H9 (cell line): Measurements from ENCODE around the gene SEC11A. TPM values are rescaled to one million over a fixed set of nuclear protein-coding genes. Genes with fewer than 3 reads are reported as not detected.

Experiments
- DNase-seq: peaks from one replicate; pipeline ENCODE4 v3.0.0-alpha.2; 2017
- H2AFZ ChIP-seq: one replicate; pipeline ENCODE4 v1.6.1; 2013; ENCODE audit warnings: mild to moderate bottlenecking, low read length, control low read depth, moderate library complexity
- H2AK5ac ChIP-seq: 2 replicates; pipeline ENCODE4 v1.6.1; 2013; ENCODE audit warnings: low read length, control low read depth, mixed read lengths; ENCODE audit not compliant: insufficient read length
- H2BK120ac ChIP-seq: one replicate; pipeline ENCODE4 v1.6.1; 2013; ENCODE audit warnings: low read depth, mild to moderate bottlenecking, low read length, control low read depth, inconsistent platforms; ENCODE audit not compliant: poor library complexity, severe bottlenecking
- H2BK12ac ChIP-seq: 2 replicates; pipeline ENCODE4 v1.6.1; 2013; ENCODE audit warnings: low read length, control low read depth, mixed read lengths, low read depth; ENCODE audit not compliant: insufficient read length
- H2BK15ac ChIP-seq: 2 replicates; pipeline ENCODE4 v1.6.1; 2013; ENCODE audit warnings: low read depth, low read length, control low read depth
- H2BK20ac ChIP-seq: one replicate; pipeline ENCODE4 v1.6.1; 2013; ENCODE audit warnings: low read depth, mild to moderate bottlenecking, low read length, control low read depth, inconsistent platforms; ENCODE audit not compliant: poor library complexity, severe bottlenecking
- H2BK5ac ChIP-seq: 2 replicates; pipeline ENCODE4 v1.6.1; 2013; ENCODE audit warnings: low read length, control low read depth, mixed read lengths; ENCODE audit not compliant: insufficient read length
- H3K14ac ChIP-seq: 2 replicates; pipeline ENCODE4 v1.6.1; 2013; ENCODE audit warnings: low read length, control low read depth; ENCODE audit not compliant: insufficient read depth
- H3K18ac ChIP-seq: 2 replicates; pipeline ENCODE4 v1.6.1; 2013; ENCODE audit warnings: low read depth, mild to moderate bottlenecking, mixed read lengths, low read length, control low read depth; ENCODE audit not compliant: insufficient read length
- H3K23ac ChIP-seq: 2 replicates; pipeline ENCODE4 v1.6.1; 2013; ENCODE audit warnings: low read length, control low read depth, mixed read lengths, low read depth; ENCODE audit not compliant: insufficient read length
- H3K23me2 ChIP-seq: 2 replicates; pipeline ENCODE4 v1.6.1; 2013; ENCODE audit warnings: low read depth, mild to moderate bottlenecking, mixed read lengths, low read length, control low read depth; ENCODE audit not compliant: insufficient read length, poor library complexity, severe bottlenecking
- H3K27ac ChIP-seq: 2 replicates; pipeline ENCODE4 v1.5.1; 2013; ENCODE audit warnings: low read length, control low read depth, mixed read lengths, low read depth; ENCODE audit not compliant: insufficient read length
- H3K27me3 ChIP-seq: 2 replicates; pipeline ENCODE4 v1.6.1; 2013; ENCODE audit warnings: low read length, control low read depth, inconsistent platforms; ENCODE audit not compliant: insufficient read depth
- H3K4ac ChIP-seq: 2 replicates; pipeline ENCODE4 v1.6.1; 2013; ENCODE audit warnings: low read depth, mild to moderate bottlenecking, control low read depth, inconsistent platforms, low read length, moderate library complexity
- H3K4me1 ChIP-seq: 2 replicates; pipeline ENCODE4 v1.6.1; 2013; ENCODE audit warnings: low read length, control low read depth, inconsistent platforms; ENCODE audit not compliant: insufficient read depth
- H3K4me2 ChIP-seq: 2 replicates; pipeline ENCODE4 v1.6.1; 2013; ENCODE audit warnings: low read length, control low read depth, mixed read lengths; ENCODE audit not compliant: insufficient read length, insufficient read depth
- H3K56ac ChIP-seq: 2 replicates; pipeline ENCODE4 v1.6.1; 2013; ENCODE audit warnings: low read depth, mild to moderate bottlenecking, mixed read lengths, low read length, control low read depth; ENCODE audit not compliant: insufficient read length
- H3K79me1 ChIP-seq: 2 replicates; pipeline ENCODE4 v1.6.1; 2013; ENCODE audit warnings: low read depth, mild to moderate bottlenecking, moderate library complexity, low read length, control low read depth, inconsistent platforms; ENCODE audit not compliant: insufficient read depth, poor library complexity, severe bottlenecking
- H3K79me2 ChIP-seq: 2 replicates; pipeline ENCODE4 v1.6.1; 2013; ENCODE audit warnings: low read length, control low read depth, inconsistent platforms; ENCODE audit not compliant: insufficient read depth
- H3K9ac ChIP-seq: 2 replicates; pipeline ENCODE4 v1.6.1; 2013; ENCODE audit warnings: low read length, control low read depth, mixed read lengths; ENCODE audit not compliant: insufficient read length; ENCODE audit errors: extremely low read depth
- H3K9me3 ChIP-seq: one replicate; pipeline ENCODE4 v1.6.1; 2013; ENCODE audit warnings: low read depth, low read length, inconsistent platforms; ENCODE audit not compliant: control insufficient read depth
- H3T11ph ChIP-seq: one replicate; pipeline ENCODE4 v1.6.1; 2013; ENCODE audit warnings: mild to moderate bottlenecking, low read length, control low read depth, inconsistent platforms
- H4K20me1 ChIP-seq: one replicate; pipeline ENCODE4 v1.6.1; 2013; ENCODE audit not compliant: control insufficient read depth, insufficient read length, insufficient read depth
- H4K5ac ChIP-seq: 2 replicates; pipeline ENCODE4 v1.6.1; 2013; ENCODE audit warnings: low read depth, mild to moderate bottlenecking, mixed read lengths, low read length, control low read depth; ENCODE audit not compliant: insufficient read length
- H4K8ac ChIP-seq: replicated peaks from 2 replicates; pipeline ENCODE4 v1.6.1; 2013; ENCODE audit warnings: low read length, control low read depth, mixed read lengths, low read depth; ENCODE audit not compliant: insufficient read length
- H4K91ac ChIP-seq: 2 replicates; pipeline ENCODE4 v1.6.1; 2013; ENCODE audit warnings: low read depth, mild to moderate bottlenecking, moderate library complexity, mixed read lengths, low read length, control low read depth; ENCODE audit not compliant: insufficient read length
- H3K27ac Mint-ChIP-seq, 3 experiments: 2 replicates in 2 of 3; 3 replicates in 1 of 3; pipeline ENCODE4 v1.8.0; 2020 to 2021; ENCODE audit warnings: mixed read lengths in 3 of 3, mild to moderate bottlenecking in 1 of 3, moderate library complexity in 1 of 3
- H3K27me3 Mint-ChIP-seq: 2 replicates; pipeline ENCODE4 v1.8.0; 2021; ENCODE audit warnings: low read depth, mild to moderate bottlenecking, moderate library complexity, mixed read lengths
- H3K36me3 Mint-ChIP-seq, 3 experiments: 2 replicates in 2 of 3; 3 replicates in 1 of 3; pipeline ENCODE4 v1.8.0; 2020 to 2021; ENCODE audit warnings: low read depth in 3 of 3, mixed read lengths in 3 of 3; ENCODE audit not compliant: insufficient read depth in 1 of 3
- H3K4me1 Mint-ChIP-seq, 2 experiments: 2 replicates each; pipeline ENCODE4 v1.8.0; 2020; ENCODE audit warnings: mixed read lengths in 2 of 2
- H3K4me3 Mint-ChIP-seq, 2 experiments: 2 replicates in 1 of 2; 3 replicates in 1 of 2; pipeline ENCODE4 v1.8.0; 2020 to 2021; ENCODE audit warnings: mild to moderate bottlenecking in 2 of 2, mixed read lengths in 2 of 2, moderate library complexity in 1 of 2
- H3K9me3 Mint-ChIP-seq, 2 experiments: 2 replicates in 1 of 2; 3 replicates in 1 of 2; pipeline ENCODE4 v1.8.0; 2020; ENCODE audit warnings: mild to moderate bottlenecking in 2 of 2, mixed read lengths in 2 of 2, moderate library complexity in 1 of 2
- CTCF ChIP-seq: fragments of 200-600 bp; sonication (generic); conservative IDR thresholded peaks from 3 replicates; pipeline ENCODE4 v1.8.0; 2021; ENCODE audit warnings: antibody characterized with exemption, mild to moderate bottlenecking
- WGBS: extraction: QIAGEN DNeasy Blood & Tissue Kit; methylation state at CpG from one replicate; pipeline ENCODE4 v1.1.7; 2013; ENCODE audit warnings: missing lambda C conversion rate, low lambda C conversion rate, mixed read lengths; ENCODE audit not compliant: insufficient read length; ENCODE audit errors: extremely low coverage; 5-methylcytosine and 5-hydroxymethylcytosine counted together
- total RNA-seq: library from RNA; stranded (reverse); gene quantifications from 2 replicates; pipeline ENCODE4 v1.2.1, GENCODE V29; 2021

The SEC11A gene
- total RNA-seq, 1 experiment from 2014 or later = 250 TPM

GRCh38 chr15:84645997-84646396 is 69.9 kb downstream of the SEC11A start:
- H3K9ac ChIP-seq = no peak overlapping the region
- H4K91ac ChIP-seq = no peak overlapping the region
- H3K4ac ChIP-seq = no peak overlapping the region
- no peak overlapping the region for H3K4me3 Mint-ChIP-seq
- no peak overlapping the region for H2BK15ac ChIP-seq
- no peak overlapping the region for H3K4me2 ChIP-seq
- H3K36me3 Mint-ChIP-seq = peaks cover 35 to 83% (median 63%) of the 10 kb centered on the region in 3 experiments
- no peak overlapping the region for H3K18ac ChIP-seq
- no peak overlapping the region for H4K5ac ChIP-seq
- no peak overlapping the region for H3K27ac Mint-ChIP-seq
- no peak overlapping the region for H3K27ac ChIP-seq
- H2BK120ac ChIP-seq = no peak overlapping the region
- WGBS = no CpG with 5 or more reads among the region's 10 CpGs
- no peak for TF ChIP-seq CTCF
- H4K20me1 ChIP-seq = no peaks in the 10 kb centered on the region
- H3K14ac ChIP-seq = no peak overlapping the region
- no peaks in the 10 kb centered on the region for H3K4me1 ChIP-seq
- H3K27me3 Mint-ChIP-seq = no peaks in the 10 kb centered on the region
- H2AK5ac ChIP-seq = no peak overlapping the region
- no peak overlapping the region for H3K23ac ChIP-seq
- no peak overlapping the region for H2BK5ac ChIP-seq
- no peak overlapping the region for H4K8ac ChIP-seq
- DNase-seq = no peak
- H2BK12ac ChIP-seq = no peak overlapping the region
- no peaks in the 10 kb centered on the region for H3K79me2 ChIP-seq
- H3K79me1 ChIP-seq = no peaks in the 10 kb centered on the region
- H3K9me3 Mint-ChIP-seq = no peaks in the 10 kb centered on the region
- H3T11ph ChIP-seq = no peak overlapping the region
- H3K9me3 ChIP-seq = no peaks in the 10 kb centered on the region
- H3K4me1 Mint-ChIP-seq = no peaks in the 10 kb centered on the region
- H2BK20ac ChIP-seq = no peak overlapping the region
- H3K56ac ChIP-seq = no peak overlapping the region
- no peaks in the 10 kb centered on the region for H3K27me3 ChIP-seq
- no peak overlapping the region for H2AFZ ChIP-seq
- no peaks in the 10 kb centered on the region for H3K23me2 ChIP-seq
